CD4-positive, alpha-beta T cell (primary cell): Measurements from ENCODE around the gene PELI2. TPM values are rescaled to one million over a fixed set of nuclear protein-coding genes. Genes with fewer than 3 reads are reported as not detected.

Experiments
- ATAC-seq: fragments of 200-7000 bp; cut with Tn5 transposase; one replicate; pipeline ENCODE4 v1.10.0; 2022; ENCODE audit warnings: mild to moderate bottlenecking; ENCODE audit not compliant: poor library complexity
- CTCF ChIA-PET: fragments of 350-600 bp; sonication (Branson Sonifier 250); formaldehyde crosslinking; loops from one replicate; lab custom pipeline; 2021; ENCODE audit warnings: antibody characterized with exemption, inconsistent platforms; lab: Charles Lee
- POLR2A ChIA-PET: fragments of 350-600 bp; sonication (Branson Sonifier 250); formaldehyde crosslinking; loops from one replicate; lab custom pipeline; 2021; ENCODE audit warnings: antibody characterized with exemption, inconsistent platforms; lab: Charles Lee
- DNase-seq, 14 experiments: peaks; one replicate each; pipeline ENCODE4 v3.0.0-alpha.2; 2013 to 2020; ENCODE audit warnings: mixed read lengths in 2 of 14
- H3K27ac ChIP-seq, 2 donors: one replicate each; pipeline versions ENCODE4 v1.5.1 to v1.7.0; 2013; ENCODE audit warnings: low read length in 2 of 2, low read depth in 1 of 2, mild to moderate bottlenecking in 1 of 2
- H3K27me3 ChIP-seq, 2 experiments: 1 replicate in 1 of 2; 2 replicates in 1 of 2; pipeline versions ENCODE4 v1.6.1 to v1.7.0; 2013; ENCODE audit warnings: low read length in 2 of 2, control low read depth in 1 of 2, mild to moderate bottlenecking in 1 of 2, moderate library complexity in 1 of 2; ENCODE audit not compliant: insufficient read depth in 2 of 2, control insufficient read depth in 1 of 2
- H3K36me3 ChIP-seq: one replicate; pipeline ENCODE4 v1.6.1; 2013; ENCODE audit warnings: low read length, control low read depth; ENCODE audit not compliant: insufficient read depth
- H3K4me1 ChIP-seq: one replicate; pipeline ENCODE4 v1.6.1; 2013; ENCODE audit warnings: low read length, control low read depth; ENCODE audit not compliant: insufficient read depth
- H3K4me3 ChIP-seq: one replicate; pipeline ENCODE4 v1.5.1; 2013; ENCODE audit warnings: mild to moderate bottlenecking, low read length, moderate library complexity
- H3K9me3 ChIP-seq, 2 experiments: 1 replicate in 1 of 2; 2 replicates in 1 of 2; pipeline versions ENCODE4 v1.6.1 to v1.7.0; 2013; ENCODE audit warnings: low read length in 2 of 2, mild to moderate bottlenecking in 2 of 2, control low read depth in 1 of 2, moderate library complexity in 1 of 2; ENCODE audit not compliant: control insufficient read depth in 1 of 2, insufficient read depth in 1 of 2
- H3K27ac Mint-ChIP-seq: one replicate; pipeline ENCODE4 v1.8.0; 2020; ENCODE audit warnings: mixed read lengths
- H3K27me3 Mint-ChIP-seq: one replicate; pipeline ENCODE4 v1.8.0; 2021; ENCODE audit warnings: mixed read lengths
- H3K36me3 Mint-ChIP-seq: one replicate; pipeline ENCODE4 v1.8.0; 2021; ENCODE audit warnings: low read depth, mixed read lengths
- H3K4me1 Mint-ChIP-seq: one replicate; pipeline ENCODE4 v1.8.0; 2021; ENCODE audit warnings: low read depth, mixed read lengths
- H3K4me3 Mint-ChIP-seq: one replicate; pipeline ENCODE4 v1.8.0; 2020; ENCODE audit warnings: mild to moderate bottlenecking, mixed read lengths
- H3K9me3 Mint-ChIP-seq: one replicate; pipeline ENCODE4 v1.8.0; 2020; ENCODE audit warnings: mixed read lengths
- intact Hi-C, 2 experiments: fragments of 100-400 bp; cut with DNase I in 1 of 2; cut with micrococcal nuclease in 1 of 2; formaldehyde crosslinking; loops; one replicate each; pipeline versions ENCODE4 v1.15.1 to v1.9.0; 2023 to 2025; cut with DNase I, micrococcal nuclease
- total RNA-seq, 174 experiments: library from RNA in 2 of 174; stranded (reverse) in 2 of 174; gene quantifications; one replicate each; pipeline ENCODE4 v1.2.3 and lab custom pipeline; 2021 to 2026
- TF ChIP-seq, protein P1 (sequence below): fragments of 200-600 bp; IDR thresholded peaks from one replicate; pipeline ENCODE4 v1.8.0; 2022; ENCODE audit warnings: antibody characterized with exemption, mild to moderate bottlenecking

The PELI2 gene
- total RNA-seq, 2 experiments from 2014 or later, result 12.2 to 15.9 TPM

GRCh38 chr14:56321861-56322260 lies 203.7 kb downstream of the PELI2 start:
- no peaks in the 10 kb centered on the region for H3K4me1 ChIP-seq
- H3K4me3 ChIP-seq, result no peak overlapping the region
- no peak overlapping the region for H3K27ac Mint-ChIP-seq
- ChIA-PET POLR2A (no interaction called here), CTCF (no interaction called here)
- intact Hi-C loops, result no loop called here
- no peaks in the 10 kb centered on the region for H3K9me3 ChIP-seq
- no peak overlapping the region for H3K27ac ChIP-seq
- H3K4me3 Mint-ChIP-seq, result no peak overlapping the region
- no peaks in the 10 kb centered on the region for H3K4me1 Mint-ChIP-seq
- H3K27me3 Mint-ChIP-seq, result no peaks in the 10 kb centered on the region
- no peak for ATAC-seq
- DNase-seq, result no peak
- TF ChIP-seq, protein P1, sequence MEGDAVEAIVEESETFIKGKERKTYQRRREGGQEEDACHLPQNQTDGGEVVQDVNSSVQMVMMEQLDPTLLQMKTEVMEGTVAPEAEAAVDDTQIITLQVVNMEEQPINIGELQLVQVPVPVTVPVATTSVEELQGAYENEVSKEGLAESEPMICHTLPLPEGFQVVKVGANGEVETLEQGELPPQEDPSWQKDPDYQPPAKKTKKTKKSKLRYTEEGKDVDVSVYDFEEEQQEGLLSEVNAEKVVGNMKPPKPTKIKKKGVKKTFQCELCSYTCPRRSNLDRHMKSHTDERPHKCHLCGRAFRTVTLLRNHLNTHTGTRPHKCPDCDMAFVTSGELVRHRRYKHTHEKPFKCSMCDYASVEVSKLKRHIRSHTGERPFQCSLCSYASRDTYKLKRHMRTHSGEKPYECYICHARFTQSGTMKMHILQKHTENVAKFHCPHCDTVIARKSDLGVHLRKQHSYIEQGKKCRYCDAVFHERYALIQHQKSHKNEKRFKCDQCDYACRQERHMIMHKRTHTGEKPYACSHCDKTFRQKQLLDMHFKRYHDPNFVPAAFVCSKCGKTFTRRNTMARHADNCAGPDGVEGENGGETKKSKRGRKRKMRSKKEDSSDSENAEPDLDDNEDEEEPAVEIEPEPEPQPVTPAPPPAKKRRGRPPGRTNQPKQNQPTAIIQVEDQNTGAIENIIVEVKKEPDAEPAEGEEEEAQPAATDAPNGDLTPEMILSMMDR, result no peak
- no peaks in the 10 kb centered on the region for H3K36me3 Mint-ChIP-seq
- no peaks in the 10 kb centered on the region for H3K9me3 Mint-ChIP-seq
- no peaks in the 10 kb centered on the region for H3K27me3 ChIP-seq
- H3K36me3 ChIP-seq, result no peaks in the 10 kb centered on the region

DNA sequence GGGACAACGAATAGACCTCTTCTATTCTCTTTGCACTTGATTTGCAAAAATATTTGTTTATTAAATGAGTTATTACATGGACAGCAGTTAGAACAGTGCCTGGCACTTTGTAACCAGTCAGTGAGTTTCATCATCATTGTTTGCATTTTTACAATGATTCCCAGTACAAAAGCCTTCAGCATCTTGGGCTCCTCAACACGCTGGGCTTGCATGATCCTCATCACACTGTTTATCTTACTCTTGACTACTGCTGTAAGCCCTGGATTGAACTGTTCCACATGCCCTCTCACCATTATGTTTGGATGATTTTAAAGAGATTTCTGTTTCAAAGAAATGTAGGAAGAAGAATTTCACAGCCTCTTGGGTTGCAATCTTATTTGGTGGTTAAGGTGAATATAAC lies 204.3 kb downstream of the PELI2 start:
- Mint-ChIP-seq H3K27ac (no peak overlapping the region), H3K36me3 (no peaks in the 10 kb centered on the region), H3K9me3 (no peaks in the 10 kb centered on the region), H3K4me3 (no peak overlapping the region), H3K27me3 (no peaks in the 10 kb centered on the region), H3K4me1 (no peaks in the 10 kb centered on the region)
- ChIA-PET POLR2A (no interaction called here), CTCF (no interaction called here)
- TF ChIP-seq, protein P1, result no peak
- intact Hi-C loops, result no loop called here
- Histone ChIP-seq H3K4me1 (no peaks in the 10 kb centered on the region), H3K36me3 (no peaks in the 10 kb centered on the region), H3K27me3 (no peaks in the 10 kb centered on the region), H3K27ac (no peak overlapping the region), H3K4me3 (no peak overlapping the region), H3K9me3 (no peaks in the 10 kb centered on the region)
- ATAC-seq, result no peak
- DNase-seq, result no peak

DNA sequence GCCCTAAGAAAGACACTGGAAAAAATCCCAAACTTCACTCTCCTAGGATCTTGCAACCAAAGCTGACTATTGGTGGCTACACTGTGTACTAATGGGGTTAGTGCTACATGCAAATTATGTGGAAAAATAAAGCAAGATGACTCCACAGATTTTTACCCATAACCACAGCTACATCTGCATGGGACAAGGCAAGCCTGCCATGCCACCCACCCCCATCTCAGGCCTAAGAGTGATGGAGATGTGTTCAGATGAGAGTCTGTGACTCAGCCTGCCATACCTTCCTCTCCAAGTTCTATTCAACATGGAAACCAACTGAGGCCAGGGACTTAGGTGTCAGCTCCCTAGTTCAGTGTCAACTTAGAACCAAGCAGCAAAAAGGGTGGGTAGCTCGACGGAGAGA lies 206.2 kb downstream of the PELI2 start:
- Histone ChIP-seq H3K4me3 (no peak overlapping the region), H3K36me3 (no peaks in the 10 kb centered on the region), H3K27ac (no peak overlapping the region), H3K27me3 (no peaks in the 10 kb centered on the region), H3K9me3 (no peaks in the 10 kb centered on the region), H3K4me1 (no peaks in the 10 kb centered on the region)
- DNase-seq (no peak), ATAC-seq (no peak)
- Mint-ChIP-seq H3K27ac (no peak overlapping the region), H3K27me3 (no peaks in the 10 kb centered on the region), H3K4me3 (no peak overlapping the region), H3K36me3 (no peaks in the 10 kb centered on the region), H3K9me3 (no peaks in the 10 kb centered on the region), H3K4me1 (no peaks in the 10 kb centered on the region)
- intact Hi-C loops, result no loop called here
- ChIA-PET POLR2A (no interaction called here), CTCF (interaction anchor here (1.2 to 1.5 kb wide), 2 partner anchors 10 to 16 kb away, joined by 3 read pairs; no protein-coding TSS in a partner anchor)
- TF ChIP-seq, protein P1, result no peak
